Measurements from ENCODE around the gene PRR19. TPM values are rescaled to one million over a fixed set of nuclear protein-coding genes. Genes with fewer than 3 reads are reported as not detected.

Gene PRR19
- polyA plus RNA-seq, 2 donors = 0.81 to 1.1 TPM

DNA sequence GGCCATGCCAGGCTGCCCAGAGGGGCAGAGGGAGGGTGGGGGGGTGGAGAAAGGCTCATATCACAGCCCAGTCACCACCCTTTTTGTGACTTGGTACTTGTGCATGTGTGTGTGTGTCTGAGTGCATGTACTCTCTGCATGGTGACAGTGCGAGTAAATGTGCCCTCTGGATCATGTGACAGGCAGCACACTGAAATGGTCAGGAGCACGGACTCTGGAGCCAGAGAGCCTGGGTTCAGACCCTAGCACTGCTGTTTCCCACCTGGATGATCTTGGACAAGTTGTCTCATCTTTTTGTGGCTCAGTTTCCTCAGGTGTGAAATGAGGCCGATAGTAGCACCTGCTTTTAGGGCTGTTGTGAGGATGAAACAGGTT, 30.9 kb upstream of the PRR19 start:
- H3K27ac ChIP-seq (ENCODE audit: low read depth in 2 of 2, low read length in 1 of 2) = peak overlapping the region; percentile 94 to 99
- peak overlapping the region in 1 of 2 donors; percentile 59 for H3K4me3 ChIP-seq (ENCODE audit: low read depth in 1 of 2, low read length in 2 of 2)
- no peaks in the 10 kb centered on the region for H3K9me3 ChIP-seq (ENCODE audit: control insufficient read depth in 2 of 2, insufficient read depth in 1 of 2, low read depth in 1 of 2, low read length in 1 of 2)
- H3K27me3 ChIP-seq (ENCODE audit: control insufficient read depth in 1 of 2, insufficient read depth in 2 of 2, low read length in 2 of 2) = no peaks in the 10 kb centered on the region
- peaks cover 0 to 34% of the 10 kb centered on the region in 2 donors for H3K36me3 ChIP-seq (ENCODE audit: control insufficient read depth in 2 of 2, insufficient read depth in 2 of 2, low read length in 1 of 2)
- peaks cover 8 to 32% of the 10 kb centered on the region in 2 donors for H3K4me1 ChIP-seq (ENCODE audit: control insufficient read depth in 2 of 2, insufficient read depth in 2 of 2, low read length in 1 of 2)
- 44% methylated on average over 3 of the region's 3 CpGs for WGBS, 2 donors

DNA sequence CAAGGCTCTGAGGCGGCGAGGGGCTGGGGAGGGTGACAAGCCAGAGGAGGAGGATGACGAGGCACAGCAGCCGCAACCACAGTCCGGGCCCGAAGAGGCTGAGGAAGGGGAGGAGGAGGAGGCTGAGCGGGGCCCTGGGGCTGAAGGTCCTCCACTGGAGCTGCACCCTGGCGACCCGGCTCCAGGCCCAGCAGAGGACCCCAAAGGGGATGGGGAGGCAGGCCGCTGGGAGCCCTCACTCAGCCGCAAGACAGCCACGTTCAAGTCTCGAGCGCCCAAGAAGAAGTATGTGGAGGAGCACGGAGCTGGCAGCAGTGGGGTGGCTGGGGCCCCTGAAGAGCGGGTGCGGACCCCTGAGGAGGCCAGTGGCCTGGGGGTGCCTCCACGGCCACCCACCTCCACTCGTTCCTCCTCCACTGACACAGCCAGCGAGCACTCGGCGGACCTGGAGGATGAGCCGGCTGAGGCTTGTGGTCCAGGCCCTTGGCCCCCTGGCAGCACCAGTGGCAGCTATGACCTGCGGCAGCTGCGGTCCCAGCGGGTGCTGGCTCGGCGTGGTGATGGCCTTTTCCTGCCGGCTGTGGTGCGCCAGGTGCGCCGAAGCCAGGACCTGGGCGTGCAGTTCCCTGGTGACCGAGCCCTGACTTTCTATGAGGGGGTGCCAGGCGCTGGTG, 29.9 kb upstream of the PRR19 start:
- 89 to 92% methylated on average over 33 to 35 of the region's 35 CpGs for WGBS, 2 donors
- Histone ChIP-seq H3K4me1 (ENCODE audit: control insufficient read depth in 2 of 2, insufficient read depth in 2 of 2, low read length in 1 of 2) (peaks cover 8 to 36% of the 10 kb centered on the region in 2 donors), H3K36me3 (ENCODE audit: control insufficient read depth in 2 of 2, insufficient read depth in 2 of 2, low read length in 1 of 2) (peaks cover 0 to 37% of the 10 kb centered on the region in 2 donors), H3K4me3 (ENCODE audit: low read depth in 1 of 2, low read length in 2 of 2) (no peak overlapping the region), H3K27ac (ENCODE audit: low read depth in 2 of 2, low read length in 1 of 2) (peak overlapping the region in 1 of 2 donors; percentile 99), H3K9me3 (ENCODE audit: control insufficient read depth in 2 of 2, insufficient read depth in 1 of 2, low read depth in 1 of 2, low read length in 1 of 2) (no peaks in the 10 kb centered on the region), H3K27me3 (ENCODE audit: control insufficient read depth in 1 of 2, insufficient read depth in 2 of 2, low read length in 2 of 2) (no peaks in the 10 kb centered on the region)

DNA sequence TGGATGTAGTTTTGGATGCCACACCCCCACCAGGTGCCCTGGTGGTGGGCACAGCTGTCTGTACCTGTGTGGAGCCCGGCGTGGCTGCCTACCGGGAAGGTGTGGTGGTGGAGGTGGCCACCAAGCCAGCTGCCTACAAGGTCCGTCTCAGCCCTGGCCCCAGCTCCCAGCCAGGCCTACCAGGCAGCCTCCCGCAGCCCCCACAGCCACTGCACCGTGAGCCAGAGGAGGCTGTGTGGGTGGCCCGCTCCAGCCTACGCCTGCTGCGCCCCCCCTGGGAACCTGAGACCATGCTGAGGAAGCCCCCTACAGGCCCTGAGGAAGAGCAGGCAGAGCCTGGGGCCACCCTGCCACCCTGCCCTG, 29.4 kb upstream of the PRR19 start:
- H3K4me3 ChIP-seq (ENCODE audit: low read depth in 1 of 2, low read length in 2 of 2) = no peak overlapping the region
- H3K9me3 ChIP-seq (ENCODE audit: control insufficient read depth in 2 of 2, insufficient read depth in 1 of 2, low read depth in 1 of 2, low read length in 1 of 2) = no peaks in the 10 kb centered on the region
- WGBS, 2 donors = 84 to 88% methylated on average over 9 of the region's 9 CpGs
- H3K27me3 ChIP-seq (ENCODE audit: control insufficient read depth in 1 of 2, insufficient read depth in 2 of 2, low read length in 2 of 2) = no peaks in the 10 kb centered on the region
- H3K27ac ChIP-seq (ENCODE audit: low read depth in 2 of 2, low read length in 1 of 2) = no peak overlapping the region
- H3K4me1 ChIP-seq (ENCODE audit: control insufficient read depth in 2 of 2, insufficient read depth in 2 of 2, low read length in 1 of 2) = peaks cover 8 to 38% of the 10 kb centered on the region in 2 donors
- peaks cover 0 to 37% of the 10 kb centered on the region in 2 donors for H3K36me3 ChIP-seq (ENCODE audit: control insufficient read depth in 2 of 2, insufficient read depth in 2 of 2, low read length in 1 of 2)

DNA sequence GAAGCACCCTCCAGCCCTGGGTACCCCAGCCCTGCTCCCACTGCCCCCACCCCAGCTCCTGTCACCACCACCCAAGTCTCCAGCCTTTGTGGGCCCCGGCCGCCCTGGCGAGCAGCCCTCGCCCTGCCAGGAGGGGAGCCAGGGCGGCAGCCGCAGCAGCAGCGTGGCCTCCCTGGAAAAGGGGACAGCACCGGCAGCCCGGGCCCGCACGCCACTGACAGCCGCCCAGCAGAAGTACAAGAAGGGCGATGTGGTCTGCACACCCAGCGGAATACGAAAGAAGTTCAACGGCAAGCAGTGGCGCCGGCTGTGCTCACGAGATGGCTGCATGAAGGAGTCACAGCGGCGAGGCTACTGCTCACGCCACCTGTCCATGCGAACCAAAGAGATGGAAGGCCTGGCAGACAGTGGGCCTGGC, 28.9 kb upstream of the PRR19 start:
- 96 to 97% methylated on average over 18 to 23 of the region's 23 CpGs for WGBS, 2 donors
- Histone ChIP-seq H3K4me1 (ENCODE audit: control insufficient read depth in 2 of 2, insufficient read depth in 2 of 2, low read length in 1 of 2) (peaks cover 6 to 42% of the 10 kb centered on the region in 2 donors), H3K27ac (ENCODE audit: low read depth in 2 of 2, low read length in 1 of 2) (no peak overlapping the region), H3K9me3 (ENCODE audit: control insufficient read depth in 2 of 2, insufficient read depth in 1 of 2, low read depth in 1 of 2, low read length in 1 of 2) (no peaks in the 10 kb centered on the region), H3K4me3 (ENCODE audit: low read depth in 1 of 2, low read length in 2 of 2) (no peak overlapping the region), H3K36me3 (ENCODE audit: control insufficient read depth in 2 of 2, insufficient read depth in 2 of 2, low read length in 1 of 2) (peaks cover 0 to 37% of the 10 kb centered on the region in 2 donors), H3K27me3 (ENCODE audit: control insufficient read depth in 1 of 2, insufficient read depth in 2 of 2, low read length in 2 of 2) (no peaks in the 10 kb centered on the region)

DNA sequence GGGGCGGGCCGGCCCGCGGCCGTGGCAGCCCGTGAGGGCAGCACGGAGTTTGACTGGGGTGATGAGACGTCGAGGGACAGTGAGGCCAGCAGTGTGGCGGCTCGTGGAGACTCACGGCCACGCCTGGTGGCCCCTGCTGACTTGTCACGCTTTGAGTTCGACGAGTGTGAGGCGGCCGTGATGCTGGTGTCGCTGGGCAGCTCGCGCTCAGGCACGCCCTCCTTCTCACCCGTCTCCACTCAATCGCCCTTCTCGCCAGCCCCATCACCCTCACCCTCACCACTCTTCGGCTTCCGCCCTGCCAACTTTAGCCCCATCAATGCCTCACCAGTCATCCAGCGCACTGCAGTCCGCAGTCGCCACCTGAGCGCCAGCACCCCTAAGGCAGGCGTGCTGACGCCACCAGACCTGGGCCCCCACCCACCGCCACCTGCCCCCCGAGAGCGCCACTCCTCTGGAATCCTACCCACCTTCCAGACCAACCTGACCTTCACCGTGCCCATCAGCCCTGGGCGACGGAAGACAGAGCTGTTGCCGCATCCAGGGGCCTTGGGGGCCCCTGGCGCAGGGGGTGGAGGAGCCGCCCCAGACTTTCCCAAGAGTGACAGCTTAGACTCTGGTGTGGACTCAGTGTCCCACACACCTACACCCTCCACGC, 28.4 kb upstream of the PRR19 start:
- Histone ChIP-seq H3K4me3 (ENCODE audit: low read depth in 1 of 2, low read length in 2 of 2) (no peak overlapping the region), H3K9me3 (ENCODE audit: control insufficient read depth in 2 of 2, insufficient read depth in 1 of 2, low read depth in 1 of 2, low read length in 1 of 2) (no peaks in the 10 kb centered on the region), H3K27me3 (ENCODE audit: control insufficient read depth in 1 of 2, insufficient read depth in 2 of 2, low read length in 2 of 2) (no peaks in the 10 kb centered on the region), H3K27ac (ENCODE audit: low read depth in 2 of 2, low read length in 1 of 2) (no peak overlapping the region), H3K36me3 (ENCODE audit: control insufficient read depth in 2 of 2, insufficient read depth in 2 of 2, low read length in 1 of 2) (peaks cover 0 to 37% of the 10 kb centered on the region in 2 donors), H3K4me1 (ENCODE audit: control insufficient read depth in 2 of 2, insufficient read depth in 2 of 2, low read length in 1 of 2) (peaks cover 6 to 46% of the 10 kb centered on the region in 2 donors)
- 92 to 93% methylated on average over 43 of the region's 43 CpGs for WGBS, 2 donors

DNA sequence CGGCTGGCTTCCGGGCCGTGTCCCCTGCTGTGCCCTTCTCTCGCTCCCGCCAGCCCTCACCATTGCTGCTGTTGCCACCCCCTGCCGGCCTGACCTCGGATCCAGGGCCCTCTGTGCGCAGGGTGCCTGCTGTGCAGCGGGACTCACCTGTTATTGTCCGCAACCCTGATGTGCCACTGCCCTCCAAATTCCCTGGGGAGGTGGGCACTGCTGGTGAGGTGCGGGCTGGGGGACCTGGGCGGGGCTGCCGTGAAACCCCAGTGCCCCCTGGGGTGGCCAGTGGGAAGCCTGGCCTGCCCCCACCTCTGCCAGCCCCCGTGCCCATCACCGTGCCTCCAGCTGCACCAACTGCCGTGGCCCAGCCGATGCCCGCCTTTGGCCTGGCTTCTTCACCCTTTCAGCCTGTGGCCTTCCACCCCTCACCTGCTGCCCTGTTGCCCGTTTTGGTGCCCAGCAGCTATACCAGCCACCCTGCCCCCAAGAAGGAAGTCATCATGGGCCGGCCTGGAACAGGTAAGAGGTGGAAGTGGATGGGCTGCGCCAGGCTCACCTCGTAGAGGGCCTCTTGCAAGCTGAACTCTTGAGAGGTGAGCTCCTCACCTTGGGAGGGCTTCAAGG, 27.8 kb upstream of the PRR19 start:
- WGBS, 2 donors = 90 to 93% methylated on average over 18 to 22 of the region's 22 CpGs
- Histone ChIP-seq H3K27ac (ENCODE audit: low read depth in 2 of 2, low read length in 1 of 2) (no peak overlapping the region), H3K36me3 (ENCODE audit: control insufficient read depth in 2 of 2, insufficient read depth in 2 of 2, low read length in 1 of 2) (peaks cover 0 to 37% of the 10 kb centered on the region in 2 donors), H3K9me3 (ENCODE audit: control insufficient read depth in 2 of 2, insufficient read depth in 1 of 2, low read depth in 1 of 2, low read length in 1 of 2) (no peaks in the 10 kb centered on the region), H3K4me3 (ENCODE audit: low read depth in 1 of 2, low read length in 2 of 2) (no peak overlapping the region), H3K4me1 (ENCODE audit: control insufficient read depth in 2 of 2, insufficient read depth in 2 of 2, low read length in 1 of 2) (peaks cover 6 to 51% of the 10 kb centered on the region in 2 donors), H3K27me3 (ENCODE audit: control insufficient read depth in 1 of 2, insufficient read depth in 2 of 2, low read length in 2 of 2) (no peaks in the 10 kb centered on the region)

DNA sequence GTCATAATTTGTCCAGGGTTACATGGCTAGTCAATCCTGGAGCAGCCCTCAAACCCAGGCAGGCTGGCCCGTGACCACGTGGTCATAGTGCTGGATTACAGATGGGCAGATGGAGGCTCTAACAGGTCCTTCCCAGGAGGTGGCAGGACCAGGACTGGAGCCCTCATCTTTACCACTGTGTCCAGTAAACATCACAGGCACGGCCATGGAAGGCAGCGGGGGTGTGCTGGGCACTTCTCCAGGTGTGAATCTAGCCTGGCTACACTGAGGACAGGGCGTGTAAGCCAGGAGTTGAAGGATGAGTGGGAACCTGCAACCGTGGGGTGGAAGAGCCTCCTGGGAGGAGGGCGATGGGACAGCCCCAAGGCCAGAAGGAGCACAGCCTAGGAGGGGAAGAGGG, 26.8 kb upstream of the PRR19 start:
- Histone ChIP-seq H3K27ac (ENCODE audit: low read depth in 2 of 2, low read length in 1 of 2) (peak overlapping the region in 1 of 2 donors; percentile 50), H3K4me3 (ENCODE audit: low read depth in 1 of 2, low read length in 2 of 2) (no peak overlapping the region), H3K9me3 (ENCODE audit: control insufficient read depth in 2 of 2, insufficient read depth in 1 of 2, low read depth in 1 of 2, low read length in 1 of 2) (no peaks in the 10 kb centered on the region), H3K27me3 (ENCODE audit: control insufficient read depth in 1 of 2, insufficient read depth in 2 of 2, low read length in 2 of 2) (no peaks in the 10 kb centered on the region), H3K4me1 (ENCODE audit: control insufficient read depth in 2 of 2, insufficient read depth in 2 of 2, low read length in 1 of 2) (peaks cover 6 to 54% of the 10 kb centered on the region in 2 donors), H3K36me3 (ENCODE audit: control insufficient read depth in 2 of 2, insufficient read depth in 2 of 2, low read length in 1 of 2) (peaks cover 0 to 37% of the 10 kb centered on the region in 2 donors)
- WGBS, 2 donors = 55 to 61% methylated on average over 7 of the region's 7 CpGs

DNA sequence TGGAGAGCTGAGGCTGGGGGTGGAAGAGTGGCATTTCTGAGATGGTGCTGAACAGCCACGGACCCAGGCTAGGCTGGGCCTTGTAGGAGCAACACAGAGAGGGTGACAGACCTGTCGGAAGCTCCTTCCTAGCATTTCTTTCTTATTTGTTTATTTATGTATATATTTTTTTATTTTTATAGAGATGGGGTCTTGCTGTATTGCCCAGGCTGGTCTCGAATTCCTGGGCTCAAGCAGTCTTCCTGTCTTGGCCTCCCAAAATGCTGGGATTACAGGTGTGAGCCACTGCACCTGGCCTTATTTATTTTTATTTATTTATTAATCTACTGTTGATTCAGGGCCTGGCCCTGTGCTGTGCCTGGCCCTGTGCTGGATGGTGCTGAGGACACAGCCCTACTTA, 26.4 kb upstream of the PRR19 start:
- no peaks in the 10 kb centered on the region for H3K27me3 ChIP-seq (ENCODE audit: control insufficient read depth in 1 of 2, insufficient read depth in 2 of 2, low read length in 2 of 2)
- 82 to 92% methylated on average over 3 of the region's 3 CpGs for WGBS, 2 donors
- peaks cover 0 to 37% of the 10 kb centered on the region in 2 donors for H3K36me3 ChIP-seq (ENCODE audit: control insufficient read depth in 2 of 2, insufficient read depth in 2 of 2, low read length in 1 of 2)
- H3K27ac ChIP-seq (ENCODE audit: low read depth in 2 of 2, low read length in 1 of 2) = peak overlapping the region in 1 of 2 donors; percentile 50
- no peaks in the 10 kb centered on the region for H3K9me3 ChIP-seq (ENCODE audit: control insufficient read depth in 2 of 2, insufficient read depth in 1 of 2, low read depth in 1 of 2, low read length in 1 of 2)
- H3K4me3 ChIP-seq (ENCODE audit: low read depth in 1 of 2, low read length in 2 of 2) = no peak overlapping the region
- peaks cover 4 to 51% of the 10 kb centered on the region in 2 donors for H3K4me1 ChIP-seq (ENCODE audit: control insufficient read depth in 2 of 2, insufficient read depth in 2 of 2, low read length in 1 of 2)

DNA sequence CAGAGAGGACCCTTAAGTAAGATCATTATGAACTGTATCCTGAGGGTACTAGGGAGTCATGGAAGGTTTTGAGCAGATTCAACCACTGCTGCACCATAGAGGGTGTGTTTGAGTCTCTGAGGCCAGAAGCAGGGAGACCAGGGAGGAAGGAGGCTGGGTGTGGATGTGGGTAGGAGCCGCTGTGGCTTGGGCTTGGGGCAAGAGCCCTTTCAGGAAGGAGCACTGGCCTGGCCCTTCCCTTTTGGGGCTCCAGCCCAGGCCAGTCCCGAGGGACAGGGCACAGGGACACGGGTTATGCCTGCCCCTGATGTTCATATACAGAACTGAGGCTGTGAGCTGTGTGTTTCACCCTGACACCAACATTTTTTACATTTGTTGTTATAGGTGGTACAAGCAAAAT, 25.6 kb upstream of the PRR19 start:
- H3K9me3 ChIP-seq (ENCODE audit: control insufficient read depth in 2 of 2, insufficient read depth in 1 of 2, low read depth in 1 of 2, low read length in 1 of 2) = no peaks in the 10 kb centered on the region
- peak overlapping the region in 1 of 2 donors; percentile 26 for H3K27ac ChIP-seq (ENCODE audit: low read depth in 2 of 2, low read length in 1 of 2)
- 50 to 65% methylated on average over 3 of the region's 3 CpGs for WGBS, 2 donors
- H3K4me3 ChIP-seq (ENCODE audit: low read depth in 1 of 2, low read length in 2 of 2) = no peak overlapping the region
- H3K27me3 ChIP-seq (ENCODE audit: control insufficient read depth in 1 of 2, insufficient read depth in 2 of 2, low read length in 2 of 2) = no peaks in the 10 kb centered on the region
- peaks cover 5 to 46% of the 10 kb centered on the region in 2 donors for H3K4me1 ChIP-seq (ENCODE audit: control insufficient read depth in 2 of 2, insufficient read depth in 2 of 2, low read length in 1 of 2)
- peaks cover 0 to 37% of the 10 kb centered on the region in 2 donors for H3K36me3 ChIP-seq (ENCODE audit: control insufficient read depth in 2 of 2, insufficient read depth in 2 of 2, low read length in 1 of 2)
